Iris pigment epithelial cell (primary cell): Measurements from ENCODE around the gene NPL.

Source experiments
- DNase-seq: peaks from one replicate; pipeline ENCODE4 v3.0.0-alpha.2; 2011; ENCODE audit warnings: low read depth

The NPL gene, protein sequence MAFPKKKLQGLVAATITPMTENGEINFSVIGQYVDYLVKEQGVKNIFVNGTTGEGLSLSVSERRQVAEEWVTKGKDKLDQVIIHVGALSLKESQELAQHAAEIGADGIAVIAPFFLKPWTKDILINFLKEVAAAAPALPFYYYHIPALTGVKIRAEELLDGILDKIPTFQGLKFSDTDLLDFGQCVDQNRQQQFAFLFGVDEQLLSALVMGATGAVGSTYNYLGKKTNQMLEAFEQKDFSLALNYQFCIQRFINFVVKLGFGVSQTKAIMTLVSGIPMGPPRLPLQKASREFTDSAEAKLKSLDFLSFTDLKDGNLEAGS

DNA sequence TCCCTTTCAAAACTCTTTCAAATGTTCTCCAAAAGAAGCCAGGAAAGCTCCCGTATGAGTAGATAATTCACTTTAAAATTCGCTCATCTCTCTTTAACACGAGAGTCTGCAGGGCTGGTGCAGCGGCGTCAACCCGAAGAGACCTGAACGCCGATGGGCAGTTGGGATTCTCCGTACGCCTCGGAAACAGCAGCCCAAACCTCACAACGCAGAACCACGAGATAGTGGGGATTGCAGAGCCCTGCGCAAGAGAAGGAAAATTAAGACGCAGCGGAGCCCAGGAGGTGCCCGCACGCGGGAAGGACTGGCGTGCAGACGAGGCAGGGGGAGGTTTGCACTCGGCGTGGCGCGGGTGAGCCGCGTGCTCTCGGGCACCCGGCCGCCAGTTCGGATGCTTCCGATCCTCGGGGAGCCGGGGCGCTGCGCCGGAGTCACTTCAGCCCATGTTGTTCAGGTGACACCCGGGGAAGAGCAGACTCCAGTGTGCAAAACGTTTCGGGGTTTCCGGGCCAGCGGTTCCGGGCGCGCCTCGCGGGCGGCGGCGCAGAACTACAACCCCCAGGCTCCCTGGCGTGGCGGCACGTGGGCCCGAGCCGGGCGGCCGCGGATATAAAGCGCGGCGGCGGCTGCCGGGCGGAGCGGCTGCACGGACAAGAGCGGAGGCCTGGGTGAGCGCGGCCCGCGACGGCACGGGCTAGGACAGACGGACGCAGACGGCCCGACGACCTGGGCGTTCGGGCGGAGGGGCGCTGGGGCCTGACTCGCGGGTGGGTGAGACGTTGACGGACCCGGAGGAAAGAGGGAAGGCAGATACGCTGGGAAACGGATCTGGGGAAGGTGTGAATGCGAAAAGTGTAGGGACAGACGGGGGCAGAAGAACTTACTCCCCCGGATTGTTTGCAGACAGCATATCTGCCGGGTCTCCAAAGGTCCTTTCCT lies at the start of gene NPL:
Gene NPL (plus strand): TSS at position 636 of the 939 bp plus-strand sequence. CDS start 4,599 bp downstream, outside the sequence.
- peak; percentile 75 for DNase-seq

DNA sequence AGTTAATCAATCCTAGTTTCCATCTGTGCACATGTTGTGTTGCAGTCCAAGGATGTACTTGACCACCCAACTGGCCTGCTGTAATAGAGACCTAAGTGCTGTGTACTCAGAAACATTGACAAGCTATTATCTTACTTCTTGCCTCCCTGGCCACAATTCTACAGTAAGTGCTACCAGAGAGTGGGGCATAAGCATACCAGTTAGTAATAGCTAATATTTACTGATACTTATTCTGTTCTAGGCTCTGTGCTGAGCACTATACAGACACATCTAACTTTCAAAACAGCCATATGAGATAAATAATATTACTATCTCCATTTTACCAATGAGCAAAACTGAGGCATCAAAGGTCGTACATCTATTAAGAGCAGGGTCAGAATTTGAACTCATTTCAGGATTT lies 49.5 kb upstream of the NPL start:
- DNase-seq = no peak

DNA sequence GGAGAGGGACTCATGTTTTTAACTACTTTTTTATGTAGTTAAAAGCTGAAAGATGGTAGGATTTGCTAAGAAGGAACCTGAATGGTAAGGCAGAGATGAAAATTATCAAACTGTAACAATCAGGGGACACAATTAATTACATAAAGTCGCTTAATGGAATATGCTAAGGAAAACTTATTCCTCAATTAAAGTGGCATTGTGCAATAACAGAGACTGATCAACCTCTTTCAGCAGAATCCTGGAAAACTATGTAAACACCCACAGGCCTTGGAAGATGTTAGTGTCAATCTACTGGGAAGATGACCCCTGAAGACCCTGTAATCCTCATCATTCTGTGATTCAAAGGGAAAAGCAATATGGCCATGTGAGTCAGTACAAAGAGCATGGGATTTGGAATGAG lies 46.8 kb upstream of the NPL start:
- DNase-seq = no peak

DNA sequence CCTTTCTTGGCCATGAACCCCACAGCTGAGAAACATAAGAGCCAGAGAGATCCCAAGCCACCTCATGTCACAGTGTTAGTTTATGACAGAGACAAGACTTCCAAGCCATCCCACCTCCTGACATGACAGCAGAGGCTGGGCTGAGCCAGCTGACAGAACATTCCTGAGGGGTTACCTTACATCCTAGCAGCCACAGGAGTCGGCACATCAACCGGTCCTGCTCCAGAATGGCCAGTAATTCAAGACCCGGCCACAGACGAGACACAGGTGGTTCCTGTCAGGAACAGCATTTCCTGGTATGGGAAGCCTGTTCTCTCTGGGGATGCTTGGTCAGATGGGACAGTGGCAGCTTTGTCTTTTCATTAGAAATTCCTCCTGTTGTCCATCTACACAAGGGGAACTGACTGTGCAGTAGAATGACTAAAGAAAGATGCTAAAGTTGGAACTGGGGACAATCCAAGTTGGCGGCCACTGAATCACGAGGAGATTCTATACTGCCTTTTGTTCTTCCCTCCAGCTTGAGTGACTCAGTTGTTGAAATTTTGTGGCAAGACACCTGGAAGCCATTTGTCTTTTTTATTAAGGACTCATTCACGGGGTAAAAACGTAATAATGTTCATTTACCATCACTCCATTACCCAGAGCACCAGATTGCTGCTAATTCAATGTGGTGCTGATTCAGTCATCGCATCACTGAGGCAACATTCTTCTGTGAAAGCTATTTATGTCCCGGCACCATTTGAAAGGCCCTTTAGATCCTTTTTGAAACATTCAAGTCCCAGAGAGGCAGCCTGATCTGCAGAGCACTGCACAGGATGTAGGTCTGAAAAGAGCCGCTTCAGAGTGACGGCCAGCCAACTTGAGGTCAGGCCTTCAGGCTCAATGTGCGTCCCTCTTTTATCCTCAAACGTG lies 37.2 kb upstream of the NPL start:
- no peak for DNase-seq

DNA sequence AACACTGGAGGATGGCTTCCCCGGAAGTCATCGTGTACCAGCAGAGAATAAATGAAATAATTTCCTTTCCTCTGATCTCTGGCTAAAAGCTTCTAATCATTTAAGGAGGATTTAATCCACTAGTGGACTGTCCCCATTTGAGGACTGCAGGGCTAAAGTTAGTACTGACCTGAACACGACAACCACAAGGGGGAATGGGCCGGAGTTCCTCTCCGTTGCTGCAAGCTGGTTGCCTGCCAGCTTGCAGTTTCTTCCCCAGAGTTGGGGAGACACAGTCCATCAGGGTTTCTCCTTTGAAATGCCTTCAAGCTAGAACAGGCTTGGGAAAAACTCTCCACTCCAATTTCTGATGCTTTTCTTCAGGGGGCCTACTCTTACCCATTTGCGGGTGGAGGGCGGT lies 35.5 kb upstream of the NPL start:
- DNase-seq = no peak

DNA sequence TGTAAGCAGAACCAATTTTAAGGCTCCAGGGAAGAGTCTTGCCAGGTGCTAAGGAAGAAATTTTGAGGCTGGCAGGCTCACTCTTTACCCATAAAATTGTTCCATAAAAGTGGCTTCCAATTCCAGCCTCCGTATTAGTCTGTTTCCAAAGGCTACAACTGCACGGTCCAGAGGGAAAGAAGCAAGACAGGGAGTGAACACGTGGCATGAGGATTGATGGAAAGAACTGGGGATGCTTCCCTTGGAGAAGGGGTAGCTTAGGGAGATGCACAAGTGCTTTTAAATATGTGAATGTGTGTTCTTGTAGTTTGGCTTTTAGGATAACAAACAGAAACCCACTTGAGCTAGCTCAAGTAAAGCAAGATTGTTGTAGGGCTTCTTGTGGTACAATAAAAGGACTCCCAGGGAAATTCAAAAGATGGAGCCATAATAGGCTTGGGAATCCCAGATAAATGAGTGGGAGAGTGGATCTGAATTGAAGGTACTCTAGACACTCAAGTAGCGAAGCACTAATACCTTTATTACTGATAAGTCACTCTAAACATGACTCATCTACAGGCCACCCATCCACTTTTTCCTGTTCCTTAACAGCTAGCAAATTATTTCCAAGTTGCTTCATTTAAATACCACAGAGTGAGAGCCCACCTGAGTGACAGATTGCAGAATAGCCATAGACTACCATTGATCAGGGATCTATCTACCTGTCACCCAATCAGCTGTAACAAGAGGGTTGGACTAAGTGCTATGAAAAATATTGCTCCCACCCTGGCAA lies 34.8 kb upstream of the NPL start:
- DNase-seq = no peak

DNA sequence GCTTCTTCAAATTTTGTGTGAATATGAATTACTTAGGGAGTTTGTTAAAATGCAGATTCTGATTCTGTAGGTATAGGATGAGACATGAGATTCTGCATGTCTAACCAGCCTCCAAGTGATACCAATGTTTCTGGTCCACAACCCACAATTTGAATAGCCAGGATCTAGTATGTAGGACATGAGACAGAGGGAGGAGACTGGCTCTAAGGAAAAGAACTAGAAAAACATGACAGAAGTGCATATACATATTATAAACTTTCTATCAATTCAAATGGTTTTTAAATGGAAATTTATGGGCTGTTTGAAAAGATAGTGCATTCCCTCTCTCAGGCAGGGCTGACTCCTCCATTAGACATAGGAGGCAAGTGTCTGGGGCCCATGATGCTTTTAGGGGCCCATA lies 33.9 kb upstream of the NPL start:
- no peak for DNase-seq

DNA sequence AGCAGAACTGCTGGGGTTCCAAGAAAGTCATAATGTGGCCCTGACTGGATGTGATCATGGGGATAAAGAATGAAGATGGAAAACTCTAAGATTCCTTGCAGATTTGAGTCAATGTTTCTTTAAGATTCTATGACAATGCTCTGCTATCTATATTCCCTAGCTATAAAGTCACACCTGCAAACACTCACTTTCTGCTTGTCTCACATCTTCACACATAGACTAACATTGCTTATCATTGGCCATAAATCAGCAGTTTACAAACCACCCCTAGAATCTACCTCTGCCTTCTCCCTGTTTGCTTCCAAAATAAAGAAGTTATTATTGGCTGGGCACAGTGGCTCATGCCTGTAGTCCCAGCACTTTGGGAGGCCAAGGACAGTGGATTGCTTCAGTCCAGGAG lies 33.1 kb upstream of the NPL start:
- no peak for DNase-seq

DNA sequence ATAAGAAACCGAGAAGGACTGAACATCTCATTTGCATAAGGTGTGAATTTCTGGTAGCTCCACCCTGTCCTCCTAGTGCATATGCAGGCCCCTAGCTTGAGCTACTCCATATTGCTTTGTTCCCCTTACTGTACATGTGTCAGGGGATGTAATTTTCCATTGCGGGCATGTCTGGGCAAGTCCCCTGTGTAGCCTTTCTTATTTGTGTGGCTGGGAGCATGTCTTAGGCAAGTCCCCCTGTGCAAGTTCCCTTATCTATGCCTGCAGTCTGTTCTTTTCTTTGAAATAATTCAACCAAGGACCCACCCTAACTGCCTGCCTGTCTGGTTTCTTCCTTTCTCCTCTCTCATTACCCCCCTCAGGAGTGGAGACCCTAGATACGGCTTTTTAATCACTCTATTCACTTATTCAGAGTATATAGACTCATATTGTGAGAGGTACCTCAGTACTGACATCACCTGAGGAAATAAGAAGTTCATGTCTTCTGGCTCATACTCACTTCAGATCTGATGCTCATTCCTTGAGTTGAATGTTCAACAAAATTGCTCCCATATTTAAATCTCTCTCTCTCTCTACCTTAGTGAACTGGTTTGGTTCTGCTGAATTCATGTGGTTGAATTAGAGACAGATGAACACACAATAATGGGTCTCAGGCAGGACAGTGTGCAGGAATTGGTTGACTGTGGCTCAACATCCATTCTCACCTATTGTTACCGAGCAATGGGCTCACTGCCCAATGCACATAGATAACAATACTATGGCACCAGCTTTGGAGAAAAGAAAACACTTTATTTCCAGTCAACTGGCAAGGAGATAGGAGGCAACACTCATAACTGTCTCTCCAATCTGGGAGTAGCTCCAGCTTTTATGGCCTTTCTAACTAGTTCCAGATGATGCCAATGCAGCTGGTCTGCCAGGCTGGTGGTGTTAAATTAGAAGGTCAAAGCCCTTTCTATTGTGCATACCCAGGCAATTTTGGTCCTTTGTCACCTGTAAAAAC lies 27.9 kb upstream of the NPL start:
- peak; percentile 8 for DNase-seq

DNA sequence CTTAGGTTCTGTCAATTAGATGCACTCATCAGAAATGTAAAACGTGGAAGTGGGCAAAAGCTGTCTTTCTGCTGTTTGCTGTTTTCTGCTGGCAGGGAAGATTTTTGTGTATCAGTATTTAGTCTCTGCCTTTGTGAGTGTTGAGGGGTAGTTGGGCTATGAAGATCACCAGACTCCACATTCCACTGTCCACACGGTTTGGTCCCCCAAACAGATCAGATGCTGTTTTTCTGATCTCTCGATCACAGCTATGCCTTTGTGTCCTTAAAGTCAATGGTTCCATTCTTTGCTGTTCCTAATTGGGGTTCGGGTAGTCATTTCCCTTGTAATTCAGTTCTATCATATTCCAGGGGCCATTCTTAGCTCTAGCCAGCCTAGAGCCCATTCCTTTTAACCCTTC lies 27.0 kb upstream of the NPL start:
- DNase-seq = no peak

DNA sequence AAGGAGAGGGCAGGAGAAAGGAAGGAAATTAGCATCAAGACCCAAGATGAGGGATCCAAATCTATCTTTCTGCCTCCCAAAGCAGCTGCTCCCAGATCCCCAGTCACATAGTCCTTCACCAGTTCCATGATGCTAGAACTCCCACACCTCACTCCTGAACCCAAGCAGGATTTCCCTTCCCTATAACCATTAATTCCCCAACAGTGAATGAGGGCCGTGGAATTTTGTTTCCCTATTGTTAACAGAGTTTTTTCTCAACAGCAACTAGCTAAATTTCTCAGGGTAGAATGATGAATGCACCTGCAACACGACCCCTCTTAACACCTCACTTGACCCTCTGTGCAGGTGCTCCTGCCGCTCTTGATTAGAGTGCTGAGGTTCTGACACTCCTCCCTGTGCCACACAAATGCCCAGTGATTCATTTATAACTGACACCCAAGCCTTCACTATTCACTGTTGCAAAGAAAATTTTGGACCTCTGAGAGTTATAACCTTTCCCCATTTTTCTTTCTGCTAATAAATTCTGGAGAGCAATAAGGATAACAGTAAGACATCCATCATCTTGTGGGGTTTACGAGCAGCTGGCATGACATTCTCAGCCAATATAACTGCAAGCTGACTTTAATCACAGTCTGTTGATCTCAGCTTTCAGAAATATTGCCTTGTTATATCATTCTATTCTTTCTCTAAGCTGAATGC lies 25.4 kb upstream of the NPL start:
- no peak for DNase-seq

DNA sequence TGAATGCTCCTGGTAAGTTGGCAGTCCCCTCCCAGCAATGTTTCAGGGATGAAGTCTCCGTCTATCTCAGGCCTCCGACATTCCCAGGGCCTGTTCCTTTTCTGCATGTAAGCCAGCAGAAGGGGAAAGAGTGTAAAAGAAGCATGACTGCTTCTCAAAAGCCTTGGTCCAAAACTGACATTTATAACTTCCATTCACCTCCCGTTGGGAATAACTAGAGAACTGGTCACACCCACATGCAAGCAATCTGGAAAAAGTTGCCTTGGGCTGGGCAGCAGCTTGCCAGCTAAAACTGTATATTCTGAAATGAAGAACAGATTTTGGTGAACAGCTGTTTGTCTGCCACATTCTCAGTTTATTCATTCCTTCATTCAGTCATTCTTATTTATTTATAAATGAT lies 24.2 kb upstream of the NPL start:
- DNase-seq = no peak

DNA sequence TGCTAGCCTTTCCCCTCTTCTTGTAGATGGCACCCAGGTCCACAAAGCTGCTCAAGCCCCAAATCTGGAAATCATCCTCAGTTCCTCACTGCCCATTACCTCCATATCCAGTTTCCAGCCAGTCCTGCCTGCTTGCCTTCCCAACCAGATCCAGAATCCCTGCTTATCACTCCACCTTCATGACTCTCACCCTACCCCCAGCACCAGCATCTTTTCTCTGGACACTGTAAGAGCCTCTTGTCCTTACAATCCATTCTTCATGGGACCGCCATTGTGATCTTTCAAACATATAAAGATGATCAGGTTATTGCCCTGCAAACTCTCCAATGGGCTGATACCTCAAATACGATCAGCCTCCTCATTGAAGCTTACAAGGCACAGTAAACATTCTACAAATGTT lies 23.5 kb upstream of the NPL start:
- no peak for DNase-seq

DNA sequence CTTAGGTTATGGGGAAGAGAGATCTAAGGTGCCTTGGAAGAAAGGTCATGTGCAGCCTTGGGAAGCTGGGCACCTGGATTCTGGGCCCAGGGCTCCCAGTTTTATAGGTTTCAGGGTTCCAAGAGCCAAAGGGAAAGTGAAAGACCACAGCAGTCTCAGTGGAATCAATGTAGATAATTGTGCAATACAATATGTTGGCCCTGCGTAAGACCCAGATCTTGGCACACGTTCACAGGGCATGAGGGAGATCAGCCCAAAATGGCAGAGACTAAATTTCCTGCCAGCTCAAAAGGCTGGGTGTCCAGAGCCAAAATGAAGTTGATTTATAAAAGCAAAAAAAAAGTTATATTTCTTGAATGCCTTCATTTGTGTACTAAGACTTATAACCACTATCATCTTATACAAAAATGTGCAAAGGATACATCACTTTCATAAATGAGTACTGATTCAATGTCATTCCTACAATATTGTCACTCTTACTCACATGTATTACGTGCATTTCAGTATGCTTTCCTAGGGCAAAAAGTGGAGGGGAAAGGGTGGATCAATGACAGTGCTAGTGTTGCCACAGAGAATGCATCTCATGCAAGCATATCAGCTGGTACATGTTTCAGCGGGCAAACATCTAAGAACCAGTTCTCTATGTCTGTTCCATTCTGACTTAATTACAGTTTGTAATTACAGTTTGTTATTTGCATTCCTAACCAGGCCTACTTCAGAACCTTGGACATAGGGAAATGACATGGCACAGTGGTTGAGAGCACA lies 22.5 kb upstream of the NPL start:
- DNase-seq = no peak

DNA sequence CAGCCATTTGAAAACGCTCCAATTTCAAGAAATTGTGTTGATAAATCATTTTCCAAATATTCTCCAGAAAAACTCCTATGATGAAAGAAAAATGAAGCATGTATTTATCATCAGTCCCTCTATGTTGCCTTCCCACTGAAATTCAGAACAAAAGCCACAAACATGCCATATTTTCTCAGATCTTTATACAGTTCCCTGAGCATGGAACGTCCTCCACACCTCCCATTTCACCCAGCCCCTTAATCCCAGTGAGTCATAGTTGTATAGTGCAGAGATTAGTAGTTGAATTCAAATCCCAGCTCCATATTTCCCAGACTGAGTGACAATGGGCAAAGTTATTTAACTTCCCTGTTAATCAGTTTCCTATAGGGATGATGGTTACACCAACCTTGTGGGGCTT lies 20.6 kb upstream of the NPL start:
- peak; percentile 62 for DNase-seq

DNA sequence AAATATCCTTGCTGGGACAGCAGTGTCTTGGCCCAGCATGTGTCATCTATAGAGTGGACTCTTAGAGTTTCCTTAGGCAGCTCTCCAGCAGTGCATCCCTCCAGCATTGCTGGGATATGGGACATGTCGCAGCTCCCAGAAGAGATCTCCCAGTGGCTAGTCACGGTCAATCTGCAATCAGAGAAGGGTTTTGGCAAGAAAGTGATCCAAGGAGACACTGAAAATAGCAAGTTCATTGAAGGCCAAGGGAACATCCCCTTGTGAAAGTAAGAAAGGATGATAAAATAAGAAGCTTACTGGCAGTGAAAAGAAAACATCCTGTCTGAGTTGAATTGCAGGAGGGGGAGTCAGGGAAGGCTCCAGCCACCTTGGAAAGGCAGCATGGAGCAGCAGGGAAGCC lies 19.3 kb upstream of the NPL start:
- no peak for DNase-seq

DNA sequence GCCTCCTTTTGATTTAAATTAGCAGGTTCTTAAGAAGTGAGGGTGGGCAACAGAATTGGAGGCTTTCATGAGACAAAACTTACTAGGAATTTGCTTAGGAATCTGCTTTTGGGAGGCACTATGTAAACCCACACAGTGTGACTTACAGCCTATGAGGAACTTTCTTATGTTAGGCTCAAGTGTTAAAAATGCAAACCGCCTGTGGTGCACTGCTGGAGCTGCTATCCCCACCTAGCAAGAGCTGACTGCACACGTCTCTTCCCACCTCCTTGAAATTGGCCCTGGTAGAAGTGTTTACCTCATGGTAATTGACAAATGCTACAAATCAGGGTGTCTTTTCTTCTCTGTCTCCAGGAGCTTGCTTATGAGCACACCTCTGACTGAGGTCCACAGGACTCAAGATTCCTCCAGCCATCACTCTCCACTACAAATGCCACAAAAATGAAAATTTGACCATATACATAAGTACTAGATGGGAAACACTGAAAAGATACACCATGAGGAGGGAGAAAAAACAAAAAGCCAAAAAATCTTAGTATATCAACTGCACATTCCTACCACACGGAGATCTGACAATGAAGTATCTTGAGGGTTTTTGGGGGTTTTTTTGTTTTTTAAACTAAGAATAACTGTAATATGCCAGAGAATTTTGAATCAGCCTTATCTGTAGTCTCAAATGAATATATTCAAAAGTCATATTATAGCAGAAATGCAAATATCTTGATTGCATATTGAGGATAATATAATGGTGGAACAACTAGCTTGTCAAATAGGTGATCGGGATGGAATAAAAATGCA lies 18.2 kb upstream of the NPL start:
- no peak for DNase-seq

DNA sequence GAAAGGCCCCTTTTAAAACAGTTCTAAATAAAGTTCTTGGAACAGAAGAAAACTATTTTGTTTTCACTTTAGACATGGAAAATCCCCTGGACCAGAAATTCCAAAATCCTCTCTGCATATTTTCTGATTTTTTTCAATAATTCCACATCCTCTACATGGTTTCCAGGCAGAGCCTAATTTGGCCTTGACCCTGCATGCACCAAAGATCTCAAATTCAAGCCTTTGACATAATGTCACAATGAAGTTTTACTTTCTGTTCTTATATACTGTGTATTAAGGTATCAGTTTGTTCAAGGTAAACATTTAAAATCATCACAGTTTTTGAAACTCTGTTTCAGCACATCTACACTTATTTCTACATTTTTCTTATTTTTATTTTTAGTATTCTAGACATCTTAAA lies 12.2 kb upstream of the NPL start:
- DNase-seq = no peak
